Immature natural killer cell (primary cell): ENCODE results near the gene CCN5. TPM values are rescaled to one million over a fixed set of nuclear protein-coding genes. Genes with fewer than 3 reads are reported as not detected.
"Not testable (repeated sequence)": the region's sequence is repeated elsewhere in the genome, so short reads cannot be mapped to it uniquely, and the experiment has no call there.

Source experiments
- DNase-seq, 3 donors: peaks; one replicate each; pipeline ENCODE4 v3.0.0; 2022; ENCODE audit warnings: mixed read lengths in 1 of 3
- H3K27ac Mint-ChIP-seq, 6 donors: one replicate each; pipeline ENCODE4 v1.8.0; 2020; ENCODE audit warnings: mixed read lengths in 6 of 6, mild to moderate bottlenecking in 5 of 6, inconsistent platforms in 4 of 6, moderate library complexity in 3 of 6
- H3K27me3 Mint-ChIP-seq, 3 donors: one replicate each; pipeline ENCODE4 v1.8.0; 2020 to 2021; ENCODE audit warnings: low read depth in 3 of 3, mild to moderate bottlenecking in 3 of 3, mixed read lengths in 3 of 3, moderate library complexity in 3 of 3, inconsistent platforms in 1 of 3
- H3K36me3 Mint-ChIP-seq, 3 donors: one replicate each; pipeline ENCODE4 v1.8.0; 2020; ENCODE audit warnings: mixed read lengths in 3 of 3, inconsistent platforms in 2 of 3, mild to moderate bottlenecking in 2 of 3
- H3K4me1 Mint-ChIP-seq, 2 donors: one replicate each; pipeline ENCODE4 v1.8.0; 2020; ENCODE audit warnings: inconsistent platforms in 2 of 2, mild to moderate bottlenecking in 2 of 2, mixed read lengths in 2 of 2, moderate library complexity in 1 of 2
- H3K4me3 Mint-ChIP-seq, 5 donors: one replicate each; pipeline ENCODE4 v1.8.0; 2020; ENCODE audit warnings: mild to moderate bottlenecking in 5 of 5, mixed read lengths in 5 of 5, inconsistent platforms in 3 of 5, moderate library complexity in 3 of 5
- H3K9me3 Mint-ChIP-seq, 6 donors: one replicate each; pipeline ENCODE4 v1.8.0; 2020; ENCODE audit warnings: mild to moderate bottlenecking in 6 of 6, mixed read lengths in 6 of 6, inconsistent platforms in 4 of 6, moderate library complexity in 3 of 6
- polyA plus RNA-seq, 3 donors: library from polyadenylated mRNA; unstranded; fragments of 300-500 nt; fragmentation: Illumina TruSeq; gene quantifications; one replicate each; pipeline ENCODE4 v1.2.3, GENCODE V29; 2021

The CCN5 gene
- polyA plus RNA-seq, 3 donors from 2014 or later = not detected

DNA sequence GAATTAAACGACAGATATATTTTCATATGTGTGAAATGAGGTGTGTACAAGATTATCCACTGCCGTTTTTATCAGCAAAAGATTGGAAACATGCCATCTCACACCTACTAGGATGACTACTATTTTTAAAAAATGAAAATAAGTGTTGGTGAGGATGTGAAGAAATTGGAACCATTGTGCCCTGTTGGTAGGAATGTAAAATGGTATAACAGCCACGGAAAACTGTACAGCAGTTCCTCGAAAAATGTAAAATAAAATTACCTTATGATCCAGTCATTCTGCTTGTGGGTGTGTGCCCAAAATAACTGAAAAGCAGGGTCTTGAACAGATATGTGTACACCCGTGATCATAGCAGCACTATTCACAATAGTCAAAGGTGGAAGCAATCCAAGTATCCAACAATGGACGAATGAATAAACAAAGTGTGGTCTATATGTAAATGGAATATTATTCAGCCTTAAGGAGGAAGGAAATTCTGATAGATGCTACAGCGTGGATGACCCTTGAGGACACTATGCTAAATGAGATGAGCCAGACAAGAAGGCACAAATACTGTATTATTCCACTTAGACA, 27.0 kb upstream of the CCN5 start:
- Mint-ChIP-seq H3K9me3 (peaks cover 0 to 2% (median 0%) of the 10 kb centered on the region in 6 donors), H3K36me3 (no peaks in the 10 kb centered on the region), H3K27me3 (peaks cover 2 to 9% (median 4%) of the 10 kb centered on the region in 3 donors), H3K27ac (no peak overlapping the region), H3K4me3 (no peak overlapping the region), H3K4me1 (peaks cover 2 to 16% of the 10 kb centered on the region in 2 donors)
- no peak for DNase-seq

DNA sequence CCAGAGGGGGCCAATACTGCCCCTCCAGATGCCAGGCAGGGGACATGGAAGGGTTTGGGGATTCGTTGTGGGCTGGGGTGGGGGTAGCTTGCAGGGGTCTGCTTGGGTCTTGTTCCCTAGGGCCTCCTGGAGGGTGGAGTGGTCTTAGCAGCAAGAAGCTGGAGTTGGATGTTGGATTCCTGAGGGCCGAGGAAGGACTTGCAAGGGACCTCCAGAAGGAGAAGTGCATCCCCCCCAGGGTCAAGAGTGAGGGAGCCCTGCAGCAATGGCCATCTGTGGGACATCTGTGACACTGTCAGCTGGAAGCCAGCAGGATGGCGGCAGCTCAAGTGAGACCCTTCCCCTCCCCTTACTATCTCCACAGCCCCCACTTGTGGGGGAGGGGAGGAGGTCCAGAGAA, 25.4 kb upstream of the CCN5 start:
- H3K4me3 Mint-ChIP-seq = no peak overlapping the region

DNA sequence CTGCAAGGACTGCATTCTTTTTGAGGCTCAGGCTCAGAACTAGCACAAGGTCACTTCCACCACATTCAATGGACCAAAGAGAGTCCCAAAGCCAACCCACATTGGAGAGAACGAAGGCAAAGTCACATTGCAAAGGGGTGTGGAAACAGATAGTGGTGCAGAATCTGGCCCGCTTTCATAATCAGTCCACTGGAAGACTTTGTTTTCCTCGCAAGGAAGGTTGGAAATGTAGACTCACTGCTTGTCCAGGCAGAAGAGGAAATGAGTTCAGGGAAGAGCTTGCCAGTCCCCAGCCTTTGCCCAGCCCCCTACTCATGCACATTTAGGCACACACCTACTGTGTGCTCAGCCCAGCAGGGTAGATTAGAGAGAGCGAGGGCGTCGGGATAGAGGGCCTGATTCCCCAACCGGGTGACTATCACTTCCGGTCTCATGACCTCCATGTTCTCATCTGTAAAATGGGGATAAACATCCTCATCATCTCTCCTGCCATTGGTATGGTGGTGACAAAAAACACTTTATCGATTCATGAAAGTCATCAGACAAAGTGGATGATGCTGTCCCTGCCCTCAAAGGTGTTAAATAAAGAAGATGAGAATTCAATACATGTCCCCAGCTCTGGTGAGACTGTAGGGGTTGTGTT, 24.3 kb upstream of the CCN5 start:
- H3K36me3 Mint-ChIP-seq = no peaks in the 10 kb centered on the region

More for the DNA sequence above, 25.4 kb upstream of the CCN5 start:
- H3K36me3 Mint-ChIP-seq = no peaks in the 10 kb centered on the region
- no peak overlapping the region for H3K27ac Mint-ChIP-seq
- peaks cover 0 to 2% (median 0%) of the 10 kb centered on the region in 6 donors for H3K9me3 Mint-ChIP-seq
- DNase-seq = no peak
- H3K4me1 Mint-ChIP-seq = peaks cover 2 to 5% of the 10 kb centered on the region in 2 donors
- H3K27me3 Mint-ChIP-seq = peaks cover 0 to 9% (median 2%) of the 10 kb centered on the region in 3 donors

DNA sequence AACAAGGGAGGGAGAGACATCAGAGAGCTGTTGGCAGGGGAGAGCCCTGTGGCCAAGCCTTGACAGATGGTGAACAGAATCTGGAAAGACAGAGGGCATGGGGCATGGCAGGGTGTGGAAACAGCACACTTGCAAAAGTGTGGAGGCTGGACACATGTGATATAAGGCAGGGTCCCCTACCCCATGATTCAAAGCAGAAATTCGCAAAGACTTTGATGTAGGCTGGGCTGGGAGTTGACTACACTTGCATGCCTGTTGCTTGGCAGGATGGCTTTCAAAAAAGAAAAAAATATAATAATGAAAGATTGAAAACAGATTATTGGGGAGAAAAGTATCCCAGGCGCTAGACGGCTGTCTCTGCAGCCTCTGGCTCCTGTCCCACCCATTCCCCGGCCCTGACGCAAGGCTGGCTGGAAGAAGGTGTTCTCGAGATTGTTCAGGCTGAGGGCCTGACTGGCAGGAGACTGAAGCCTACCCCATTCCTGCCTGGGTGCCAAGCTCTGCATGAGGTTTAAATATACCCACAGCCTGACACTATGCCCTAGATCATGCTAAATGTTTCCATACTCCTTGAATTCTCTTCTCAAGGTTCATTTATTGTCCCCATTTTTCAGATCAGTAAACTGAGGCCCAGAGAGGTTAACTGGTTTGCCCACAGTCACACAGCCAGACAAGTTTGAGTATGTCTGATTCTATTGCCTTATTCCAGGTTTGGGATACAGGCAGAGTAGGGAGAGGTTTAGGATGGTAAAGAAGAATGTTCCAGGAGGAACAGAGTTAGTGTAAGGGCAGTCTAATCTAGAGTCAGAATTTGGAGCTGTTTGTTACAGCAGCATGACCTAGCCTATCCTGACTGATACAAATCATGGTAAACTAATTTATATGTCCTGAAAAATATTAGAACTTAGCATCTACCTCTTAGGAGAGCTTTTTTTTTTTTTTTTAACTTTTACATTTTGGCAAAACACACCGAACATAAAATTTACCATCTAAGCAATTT, 23.4 kb upstream of the CCN5 start:
- Mint-ChIP-seq H3K4me1 (no peaks in the 10 kb centered on the region), H3K36me3 (no peaks in the 10 kb centered on the region), H3K27ac (no peak overlapping the region)

More for the DNA sequence above, 24.3 kb upstream of the CCN5 start:
- peaks cover 0 to 2% (median 0%) of the 10 kb centered on the region in 6 donors for H3K9me3 Mint-ChIP-seq
- no peak overlapping the region for H3K4me3 Mint-ChIP-seq
- DNase-seq = no peak
- no peak overlapping the region for H3K27ac Mint-ChIP-seq
- H3K27me3 Mint-ChIP-seq = peaks cover 0 to 9% (median 0%) of the 10 kb centered on the region in 3 donors
- no peaks in the 10 kb centered on the region for H3K4me1 Mint-ChIP-seq

DNA sequence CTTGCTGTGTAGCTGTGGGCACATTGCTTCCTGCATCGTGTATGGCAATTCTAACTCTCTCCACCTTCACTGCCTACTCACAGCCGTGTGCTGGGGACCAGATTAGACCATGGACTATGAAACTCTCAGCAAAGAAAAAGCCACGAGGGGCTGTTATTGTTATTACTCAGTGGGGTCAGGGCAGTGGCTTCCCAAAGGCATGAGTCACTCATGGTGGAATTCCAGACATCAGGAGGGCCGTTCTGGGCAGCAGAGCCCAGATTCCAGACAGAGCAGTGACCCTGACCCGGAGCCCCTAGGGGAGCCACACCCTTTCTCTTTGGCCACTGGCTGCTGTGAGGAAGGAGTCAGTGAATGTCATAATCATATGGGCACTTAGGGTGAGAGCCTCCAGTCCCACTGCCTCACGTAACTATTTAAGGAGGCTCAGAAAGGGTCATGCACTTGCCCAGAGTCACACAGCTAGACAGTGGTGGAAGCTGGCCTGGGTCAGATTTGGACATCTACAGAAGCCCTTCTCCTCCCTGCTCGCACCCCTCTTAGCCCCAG, 22.2 kb upstream of the CCN5 start:
- H3K9me3 Mint-ChIP-seq = peaks cover 0 to 2% (median 0%) of the 10 kb centered on the region in 6 donors
- peaks cover 0 to 7% (median 0%) of the 10 kb centered on the region in 3 donors for H3K27me3 Mint-ChIP-seq
- H3K27ac Mint-ChIP-seq = no peak overlapping the region
- H3K4me3 Mint-ChIP-seq = no peak overlapping the region
- H3K36me3 Mint-ChIP-seq = no peaks in the 10 kb centered on the region
- no peak for DNase-seq
- H3K4me1 Mint-ChIP-seq = no peaks in the 10 kb centered on the region

More for the DNA sequence above, 23.4 kb upstream of the CCN5 start:
- Mint-ChIP-seq H3K9me3 (peaks cover 0 to 2% (median 0%) of the 10 kb centered on the region in 6 donors), H3K4me3 (no peak overlapping the region), H3K27me3 (peaks cover 0 to 9% (median 0%) of the 10 kb centered on the region in 3 donors)
- no peak for DNase-seq

DNA sequence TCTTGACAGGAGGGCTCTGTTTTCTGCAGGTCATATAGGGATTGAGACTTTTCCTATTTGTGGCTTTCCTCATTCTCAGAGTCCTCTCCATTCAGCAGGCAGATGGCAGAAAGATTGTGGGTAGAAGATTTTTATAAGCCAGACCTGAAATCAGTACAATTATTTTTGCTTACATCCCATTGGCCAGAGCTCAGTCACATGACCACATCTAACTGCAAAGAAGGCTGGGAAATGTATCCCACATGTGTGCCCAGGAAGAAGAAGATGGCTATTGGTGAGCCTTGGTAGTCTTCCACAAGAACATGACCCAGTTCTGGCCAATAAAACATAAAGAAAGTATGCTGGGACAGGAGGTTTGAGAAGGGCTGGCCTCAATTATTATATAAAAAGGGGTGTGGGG, 21.5 kb upstream of the CCN5 start:
- Mint-ChIP-seq H3K4me3 (no peak overlapping the region), H3K27me3 (peaks cover 0 to 6% (median 0%) of the 10 kb centered on the region in 3 donors), H3K36me3 (no peaks in the 10 kb centered on the region), H3K4me1 (no peaks in the 10 kb centered on the region), H3K27ac (no peak overlapping the region), H3K9me3 (peaks cover 0 to 2% (median 0%) of the 10 kb centered on the region in 6 donors)
- no peak for DNase-seq

DNA sequence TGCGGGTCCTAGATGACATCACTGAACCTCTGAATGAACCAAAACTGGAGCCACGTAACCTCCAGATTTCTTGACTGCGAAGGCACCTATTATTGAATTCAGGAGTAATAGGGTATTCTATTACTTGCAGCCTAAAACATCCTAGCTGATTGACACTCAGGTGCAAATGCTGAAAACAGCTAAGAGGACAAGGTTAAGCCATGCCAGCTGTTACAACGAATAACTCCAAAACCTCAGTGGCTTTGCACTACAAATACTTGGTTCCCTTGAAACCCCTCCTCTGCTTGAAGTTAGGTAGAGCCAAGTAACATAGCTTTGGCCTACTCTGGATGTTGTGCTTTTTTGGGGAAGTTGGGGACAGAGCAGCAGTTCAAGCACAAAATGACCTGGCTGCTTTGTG, 21.0 kb upstream of the CCN5 start:
- H3K4me3 Mint-ChIP-seq = no peak overlapping the region
- H3K27ac Mint-ChIP-seq = no peak overlapping the region
- H3K36me3 Mint-ChIP-seq = no peaks in the 10 kb centered on the region
- H3K4me1 Mint-ChIP-seq = no peaks in the 10 kb centered on the region
- peaks cover 0 to 6% (median 0%) of the 10 kb centered on the region in 3 donors for H3K27me3 Mint-ChIP-seq
- DNase-seq = no peak
- H3K9me3 Mint-ChIP-seq = peaks cover 0 to 2% (median 0%) of the 10 kb centered on the region in 6 donors

DNA sequence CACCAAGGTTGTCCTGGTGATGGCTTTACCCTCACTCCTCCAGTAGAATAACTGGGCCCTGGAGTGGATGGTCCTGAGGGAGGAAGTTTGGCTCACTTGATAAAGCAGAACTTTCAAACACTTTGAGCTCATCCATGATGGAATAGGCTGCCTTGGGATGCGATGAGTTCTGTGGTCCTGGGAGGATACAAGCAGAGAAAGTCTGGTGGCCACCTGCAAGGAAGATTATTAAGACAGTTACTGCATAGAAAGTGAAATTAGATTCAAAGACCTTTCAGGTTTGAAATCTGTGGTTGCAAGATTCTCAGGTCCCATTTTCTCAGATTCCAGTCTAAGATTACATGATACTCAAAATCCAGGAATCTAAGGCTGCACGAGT, 19.9 kb upstream of the CCN5 start:
- Mint-ChIP-seq H3K27ac (no peak overlapping the region), H3K36me3 (no peaks in the 10 kb centered on the region), H3K4me1 (no peaks in the 10 kb centered on the region), H3K4me3 (no peak overlapping the region), H3K9me3 (no peaks in the 10 kb centered on the region), H3K27me3 (peaks cover 0 to 7% (median 0%) of the 10 kb centered on the region in 3 donors)
- DNase-seq = no peak

DNA sequence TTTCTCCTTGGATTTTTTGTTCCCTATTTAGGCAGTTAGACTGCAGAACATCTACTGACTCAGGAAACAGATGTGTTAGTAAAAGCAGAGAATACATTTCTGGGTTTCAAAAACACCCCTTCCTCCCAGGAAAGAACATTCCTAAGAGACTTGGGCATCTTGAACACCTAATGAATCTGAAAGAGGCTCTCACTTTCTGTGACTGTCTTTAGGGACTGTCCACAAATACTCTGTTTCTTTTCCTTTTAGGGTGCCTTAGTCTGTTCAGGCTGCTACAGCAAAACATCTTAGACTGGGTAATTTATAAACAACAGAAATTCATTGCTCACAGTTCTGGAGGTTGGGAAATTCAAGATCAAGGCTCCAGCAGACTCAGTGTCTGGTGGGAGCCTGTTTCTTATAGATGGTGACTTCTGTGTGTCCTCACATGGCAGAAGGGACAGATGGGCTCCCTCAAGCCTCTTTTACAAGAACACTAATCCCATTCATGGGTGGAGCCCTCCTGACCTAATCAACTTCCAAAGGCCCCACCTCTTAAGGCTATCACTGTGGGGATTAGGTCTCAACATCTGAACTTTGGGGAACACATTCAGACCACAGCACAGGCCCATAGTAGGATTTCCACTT, 19.4 kb upstream of the CCN5 start:
- no peaks in the 10 kb centered on the region for H3K9me3 Mint-ChIP-seq
- no peak overlapping the region for H3K27ac Mint-ChIP-seq

DNA sequence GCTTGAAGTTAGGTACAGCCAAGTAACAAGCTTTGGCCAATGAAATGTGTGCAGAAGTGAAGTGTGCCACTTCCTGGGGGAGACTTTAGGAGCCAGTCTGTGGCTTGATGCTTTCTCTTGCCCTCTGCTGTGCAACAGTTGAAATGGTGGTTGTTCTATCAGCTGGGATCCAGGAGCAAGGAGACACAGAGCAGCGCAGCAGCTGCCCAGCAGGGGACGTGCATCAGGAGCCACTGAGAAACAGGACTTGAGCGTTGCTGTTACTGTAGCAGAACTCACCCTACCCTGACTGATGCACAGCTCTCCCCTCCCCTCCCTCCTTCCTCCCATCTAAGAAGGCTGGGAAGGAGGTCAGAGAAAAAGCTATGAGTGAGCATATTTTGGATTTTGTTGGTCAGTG, 18.9 kb upstream of the CCN5 start:
- no peak for DNase-seq
- peaks cover 0 to 7% (median 2%) of the 10 kb centered on the region in 3 donors for H3K27me3 Mint-ChIP-seq
- no peaks in the 10 kb centered on the region for H3K36me3 Mint-ChIP-seq
- no peak overlapping the region for H3K27ac Mint-ChIP-seq
- no peaks in the 10 kb centered on the region for H3K4me1 Mint-ChIP-seq
- no peaks in the 10 kb centered on the region for H3K9me3 Mint-ChIP-seq
- H3K4me3 Mint-ChIP-seq = no peak overlapping the region

More for the DNA sequence above, 19.4 kb upstream of the CCN5 start:
- no peaks in the 10 kb centered on the region for H3K36me3 Mint-ChIP-seq
- H3K4me3 Mint-ChIP-seq = no peak overlapping the region
- no peak for DNase-seq
- H3K4me1 Mint-ChIP-seq = no peaks in the 10 kb centered on the region
- H3K27me3 Mint-ChIP-seq = peaks cover 0 to 7% (median 0%) of the 10 kb centered on the region in 3 donors

DNA sequence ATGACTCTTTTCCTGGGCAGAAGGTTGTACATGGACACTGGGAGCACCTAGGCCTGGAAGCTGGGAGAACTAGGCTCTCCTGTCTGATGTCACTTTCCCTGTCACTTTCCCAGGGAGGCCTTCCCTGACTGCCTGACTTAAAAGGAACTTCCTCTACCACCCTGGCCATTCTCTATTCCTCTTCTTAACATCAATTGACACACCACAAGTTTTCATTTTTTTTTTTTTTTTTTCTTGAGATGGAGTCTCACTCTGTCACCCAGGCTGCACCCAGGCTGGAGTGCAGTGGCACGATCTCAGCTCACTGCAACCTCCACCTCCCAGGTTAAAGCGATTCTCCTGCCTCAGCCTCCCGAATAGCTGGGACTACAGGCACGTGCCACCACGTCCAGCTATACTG, 18.1 kb upstream of the CCN5 start:
- H3K36me3 Mint-ChIP-seq, DNase-seq, H3K4me3 Mint-ChIP-seq, H3K4me1 Mint-ChIP-seq, H3K27me3 Mint-ChIP-seq, H3K27ac Mint-ChIP-seq, H3K9me3 Mint-ChIP-seq: not testable (repeated sequence)

DNA sequence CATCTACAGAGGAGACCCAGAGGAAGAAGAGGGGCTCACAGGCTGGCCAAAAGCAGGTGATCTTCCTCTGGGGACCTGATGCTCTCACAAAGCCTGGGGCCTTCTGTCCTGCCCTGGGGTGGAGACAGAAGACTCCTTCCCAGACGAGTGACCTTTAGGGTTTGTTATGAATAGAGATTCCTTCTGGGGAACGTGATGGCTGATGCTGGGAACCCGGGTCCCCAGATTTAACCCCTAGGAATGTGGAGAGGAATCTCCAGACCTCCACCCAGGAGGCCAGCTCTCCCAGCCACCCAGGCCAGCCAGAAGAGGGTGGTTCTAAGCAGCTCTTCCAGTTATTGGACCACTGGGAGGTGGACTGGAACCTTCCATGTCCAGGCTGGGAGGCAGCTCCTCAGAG, 16.8 kb upstream of the CCN5 start:
- Mint-ChIP-seq H3K9me3 (no peaks in the 10 kb centered on the region), H3K27me3 (peaks cover 0 to 4% (median 4%) of the 10 kb centered on the region in 3 donors), H3K4me3 (no peak overlapping the region), H3K27ac (no peak overlapping the region), H3K4me1 (no peaks in the 10 kb centered on the region), H3K36me3 (no peaks in the 10 kb centered on the region)
- DNase-seq = no peak

DNA sequence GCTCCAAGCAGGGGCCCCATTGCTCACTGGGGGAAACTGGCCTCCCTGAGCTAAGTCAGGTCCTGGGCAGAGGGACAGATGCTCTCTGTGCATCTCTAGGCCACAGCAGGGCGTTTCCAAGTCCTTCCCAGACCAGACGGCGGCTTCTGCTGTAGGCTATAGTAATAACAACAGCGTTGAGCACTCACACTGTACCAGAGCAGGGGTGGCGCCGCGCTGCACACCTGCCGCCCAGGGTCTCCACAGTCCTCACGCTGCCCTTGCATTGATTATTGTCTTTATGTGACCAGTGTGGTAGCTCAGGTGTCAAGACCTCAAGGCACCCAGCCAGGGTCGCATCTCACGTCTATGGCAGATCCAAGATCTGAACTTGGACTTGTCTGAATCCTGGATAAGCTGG, 14.9 kb upstream of the CCN5 start:
- H3K4me1 Mint-ChIP-seq = no peaks in the 10 kb centered on the region
- H3K36me3 Mint-ChIP-seq = no peaks in the 10 kb centered on the region
- H3K27me3 Mint-ChIP-seq = peaks cover 0 to 4% (median 4%) of the 10 kb centered on the region in 3 donors
- no peak overlapping the region for H3K27ac Mint-ChIP-seq
- no peak for DNase-seq
- H3K4me3 Mint-ChIP-seq = no peak overlapping the region
- H3K9me3 Mint-ChIP-seq = no peaks in the 10 kb centered on the region
